OCI-LY3 (cell line): ENCODE data around the gene KDM5B.

Experiments
- CTCF ChIP-seq: fragments of 200-600, 300-600 bp; sonication (generic); IDR thresholded peaks from 2 replicates; pipeline ENCODE4 v1.5.1; 2014; ENCODE audit warnings: antibody characterized with exemption, low read length, low read depth
- EZH2phosphoT487 ChIP-seq: fragments of 200-600 bp; shearing (Covaris generic); IDR thresholded peaks from 2 replicates; pipeline ENCODE4 v1.6.1; 2018; ENCODE audit warnings: antibody characterized with exemption, mixed run types, low read depth

- TF ChIP-seq CTCF (no peak), EZH2phosphoT487 (no peak)
Measured at GRCh38 chr1:202844259-202844658, 36.0 kb upstream of the KDM5B start.
